Left kidney (tissue), 8 donors: Measurements from ENCODE around the gene CNDP1. TPM values are rescaled to one million over a fixed set of nuclear protein-coding genes. Genes with fewer than 3 reads are reported as not detected.
"Not testable (repeated sequence)": the region's sequence is repeated elsewhere in the genome, so short reads cannot be mapped to it uniquely, and the experiment has no call there.

Source experiments
- DNase-seq: peaks from one replicate; pipeline ENCODE4 v3.0.0-alpha.2; 2013
- long read RNA-seq, 8 donors: transcript quantifications; one replicate each; lab custom pipeline, GENCODE V29; 2026
- polyA plus RNA-seq: library from polyadenylated mRNA; unstranded; fragments of 120-200 nt; gene quantifications from one replicate; pipeline ENCODE4 v1.2.1, GENCODE V29; 2013; ENCODE audit not compliant: insufficient read length

Gene CNDP1
- polyA plus RNA-seq = 1.6 TPM
- long read RNA-seq, donor 1 = 0 reads
- long read RNA-seq, donor 2 = 0 reads
- long read RNA-seq, donor 3 = 0 reads
- long read RNA-seq, donor 4 = 0 reads
- long read RNA-seq, donor 5 = 0 reads
- long read RNA-seq, donor 6 = 0 reads
- long read RNA-seq, donor 7, partial matches to known transcripts = 0 of 11 reads
- long read RNA-seq, donor 7, other reads (novel, unspliced or antisense) = 11 of 11 reads
- long read RNA-seq, donor 8 = 0 reads

GRCh38 chr18:74534150-74534969 lies at the start of gene CNDP1:
Gene CNDP1 (plus strand): TSS chr18:74534500. CDS start chr18:74534668, 168 bp downstream.
- no peak for DNase-seq

DNA sequence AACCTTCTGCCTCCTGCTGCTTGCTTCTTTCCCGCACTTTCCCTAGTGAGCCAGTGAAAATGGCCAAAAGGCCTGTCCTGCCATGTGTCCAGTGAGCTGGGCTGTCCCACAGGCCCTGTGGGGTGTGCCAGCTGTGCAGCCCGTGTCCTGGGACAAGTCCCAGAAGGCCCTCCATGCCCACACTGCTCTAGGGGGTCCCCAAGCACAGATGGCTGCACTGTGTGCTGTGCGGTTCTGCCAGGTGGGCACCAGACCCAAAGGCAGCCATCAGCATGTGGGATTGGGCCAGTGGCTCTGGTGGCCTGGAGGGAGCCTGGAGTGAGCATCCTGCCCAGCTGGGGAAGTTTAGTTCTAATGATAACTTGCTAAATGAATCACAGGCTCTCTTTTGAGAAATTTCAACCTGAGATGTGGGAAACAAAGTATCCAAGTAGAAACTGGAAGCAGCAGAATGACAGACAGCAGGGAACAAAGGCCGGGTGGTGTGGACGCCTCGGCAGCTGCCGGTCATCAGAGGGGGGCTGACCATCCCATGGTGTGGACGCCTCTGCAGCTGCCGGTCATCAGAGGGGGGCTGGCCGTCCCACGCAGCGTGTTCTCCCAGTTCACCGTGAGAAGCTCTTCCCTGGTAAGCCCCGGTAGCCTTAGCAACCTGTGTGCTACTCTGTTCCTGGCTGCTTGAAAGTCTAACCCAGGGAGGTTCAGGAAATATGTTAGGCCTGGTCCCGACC lies 48.0 kb upstream of the CNDP1 start:
- DNase-seq = no peak

GRCh38 chr18:74488354-74488753 lies 45.9 kb upstream of the CNDP1 start:
- no peak for DNase-seq

DNA sequence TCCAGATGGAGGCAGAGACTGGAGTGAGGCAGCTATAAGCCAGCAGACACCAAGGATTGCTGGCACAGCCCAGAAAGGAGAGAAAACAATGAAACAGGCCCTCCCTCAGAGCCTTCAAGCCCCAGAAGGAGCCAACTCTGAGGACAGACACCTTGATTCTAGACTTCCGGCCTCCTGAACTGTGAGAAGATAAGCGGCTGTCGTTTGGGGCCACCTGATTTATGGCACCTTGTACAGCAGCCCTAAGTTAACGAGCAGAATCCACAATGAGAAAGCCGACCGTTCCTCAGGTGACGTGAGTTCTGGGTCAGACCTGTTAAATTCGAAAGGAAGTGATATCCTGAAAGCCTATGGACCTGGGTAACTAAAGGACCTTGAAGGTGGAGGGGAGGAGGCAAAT lies 45.4 kb upstream of the CNDP1 start:
- DNase-seq = no peak

GRCh38 chr18:74489676-74490075 lies 44.6 kb upstream of the CNDP1 start:
- DNase-seq = peak; percentile 26

- no peak for DNase-seq
These were observed 42.0 kb upstream of the CNDP1 start for GRCh38 chr18:74492259-74492658.

GRCh38 chr18:74493689-74494088 lies 40.6 kb upstream of the CNDP1 start:
- peak; percentile 50 for DNase-seq

- DNase-seq = no peak
These were observed 39.8 kb upstream of the CNDP1 start for GRCh38 chr18:74494514-74494913.

GRCh38 chr18:74495581-74496507 lies 38.5 kb upstream of the CNDP1 start, which contains the start of gene CNDP2:
Gene CNDP2 (plus strand): TSS chr18:74496363. CDS start chr18:74499974, 3,611 bp downstream.
- peak; percentile 99 for DNase-seq

- peak; percentile 20 for DNase-seq
These were observed 37.6 kb upstream of the CNDP1 start for GRCh38 chr18:74496508-74497323.

DNA sequence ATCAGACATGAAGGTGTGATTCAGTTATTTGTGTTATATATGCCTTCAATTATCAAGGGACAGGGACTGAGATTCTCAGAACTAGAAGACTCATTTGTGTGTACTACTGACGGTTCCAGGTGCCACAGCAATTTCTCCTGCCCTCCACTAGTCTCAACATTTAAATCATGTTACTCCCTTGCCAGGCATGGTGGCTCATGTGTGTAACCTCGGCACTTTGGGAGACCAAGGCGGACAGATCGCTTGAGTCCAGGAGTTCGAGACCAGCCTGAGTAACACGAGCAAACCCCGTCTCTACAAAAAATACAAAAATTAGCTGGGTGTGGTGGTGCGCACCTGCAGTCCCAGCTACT lies 37.0 kb upstream of the CNDP1 start:
- no peak for DNase-seq

- peak; percentile 43 for DNase-seq
These were observed 36.5 kb upstream of the CNDP1 start for GRCh38 chr18:74497778-74498177.

DNA sequence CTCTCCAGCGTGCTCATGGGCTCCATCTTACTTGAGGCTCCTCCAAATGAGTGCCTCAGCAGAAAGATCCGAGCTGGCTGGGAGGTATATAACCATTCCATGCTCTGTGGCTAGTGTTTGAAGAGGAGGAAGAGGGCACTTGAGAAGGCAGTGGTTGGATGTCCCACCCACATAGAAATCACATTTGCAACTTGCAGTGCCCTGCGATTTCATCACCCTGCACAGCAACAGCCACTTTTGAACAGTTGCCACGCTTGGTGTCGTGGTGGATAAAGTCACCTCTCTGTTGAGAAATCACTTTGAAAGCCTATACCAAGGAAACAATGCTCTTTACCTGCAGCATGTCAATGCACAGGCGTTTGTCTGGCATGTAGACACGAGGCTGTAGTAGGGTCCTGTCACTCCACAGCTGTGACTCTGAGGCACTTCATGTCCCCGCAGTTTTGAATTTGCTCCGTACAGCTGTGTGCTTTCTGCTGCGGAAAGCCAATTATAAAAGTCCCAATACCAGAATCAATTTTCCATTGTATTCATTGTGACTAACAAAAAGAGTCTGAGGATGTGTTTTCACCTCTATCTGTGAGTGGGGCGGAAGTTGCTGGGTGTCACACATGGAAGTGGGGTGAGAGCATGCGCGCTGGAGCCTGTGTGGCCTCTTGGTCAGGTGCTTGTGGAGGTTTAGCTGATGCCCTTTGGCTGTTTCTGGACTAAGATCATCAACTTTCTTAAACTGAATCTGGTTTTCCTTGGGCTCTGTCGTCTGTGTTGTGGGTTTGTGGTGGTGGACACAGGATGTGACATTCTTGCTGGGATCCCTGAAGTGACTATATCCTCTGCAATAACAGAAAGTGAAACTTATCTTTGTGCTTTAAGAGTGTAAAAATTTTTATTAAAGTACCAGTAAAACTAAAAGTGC lies 35.3 kb upstream of the CNDP1 start:
- DNase-seq = no peak

DNA sequence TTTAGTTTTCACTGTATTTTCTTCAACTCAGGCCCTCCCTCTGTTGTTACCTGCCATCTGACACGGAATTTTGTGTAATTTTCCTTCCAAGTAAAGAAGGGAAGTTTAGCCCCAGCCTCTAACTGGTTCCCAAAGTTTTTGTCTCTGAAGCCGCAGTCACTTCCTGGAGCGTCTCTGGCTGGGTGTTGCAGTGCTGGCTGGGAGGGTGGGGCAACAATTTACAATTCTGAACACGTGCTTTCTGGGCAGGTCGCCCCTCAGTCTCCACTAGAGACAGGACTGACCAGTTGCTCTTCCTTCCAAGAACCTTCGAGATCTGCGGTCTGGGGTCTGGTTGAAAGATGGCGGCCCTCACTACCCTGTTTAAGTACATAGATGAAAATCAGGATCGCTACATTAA lies 34.7 kb upstream of the CNDP1 start:
- DNase-seq = no peak

DNA sequence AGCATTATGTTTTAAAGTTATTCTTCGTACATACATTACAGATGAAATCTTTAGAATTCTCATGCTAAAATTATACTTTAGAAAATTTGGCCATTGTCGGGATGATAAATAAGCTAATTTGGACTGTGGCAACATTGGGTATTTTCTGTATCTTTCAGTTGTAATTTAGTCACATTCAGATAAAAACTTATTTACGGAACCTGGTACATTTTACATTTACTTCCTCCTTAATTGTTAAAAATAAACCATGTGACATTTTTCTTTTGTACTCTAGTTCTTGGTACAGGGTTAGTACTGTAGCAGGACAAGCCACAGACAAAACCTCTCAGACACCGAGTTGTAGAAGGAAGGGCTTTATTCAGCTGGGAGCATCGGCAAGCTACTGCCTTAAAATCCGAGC lies 33.9 kb upstream of the CNDP1 start:
- no peak for DNase-seq

- DNase-seq = not testable (repeated sequence)
These were observed 33.5 kb upstream of the CNDP1 start for GRCh38 chr18:74500774-74501173.

GRCh38 chr18:74501386-74501785 lies 32.9 kb upstream of the CNDP1 start:
- no peak for DNase-seq

GRCh38 chr18:74503137-74503536 lies 31.2 kb upstream of the CNDP1 start:
- DNase-seq = no peak

- no peak for DNase-seq
These were observed 28.5 kb upstream of the CNDP1 start for GRCh38 chr18:74505776-74506175.
